Measurements from ENCODE around the gene ITLN1. TPM values are rescaled to one million over a fixed set of nuclear protein-coding genes. Genes with fewer than 3 reads are reported as not detected.
"Not testable (repeated sequence)": the region's sequence is repeated elsewhere in the genome, so short reads cannot be mapped to it uniquely, and the experiment has no call there.

Gene ITLN1
- total RNA-seq, 1 experiment from 2014 or later, result not detected

DNA sequence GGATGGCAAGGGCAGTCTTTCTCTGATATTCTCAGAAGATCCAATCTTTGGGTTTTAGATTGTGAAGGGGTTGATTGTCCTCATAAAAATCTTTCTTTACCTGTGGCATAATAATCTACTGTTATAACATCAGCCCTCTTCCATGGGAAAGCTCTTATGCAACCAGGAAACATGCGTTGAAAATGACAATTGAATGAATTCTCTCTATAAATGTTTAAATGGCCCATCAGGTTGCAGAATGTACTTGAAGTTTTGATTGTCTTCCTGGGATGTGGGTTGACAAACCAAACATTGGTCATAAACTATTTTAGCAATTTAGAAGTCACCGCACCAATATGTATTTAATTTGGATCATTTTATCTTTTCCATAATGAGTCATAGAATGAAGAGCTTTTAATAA, 31.7 kb upstream of the ITLN1 start:
- no TSS peak for BruUV-seq (replicated peaks)

GRCh38 chr1:160913229-160913628, 28.2 kb upstream of the ITLN1 start:
- BruUV-seq (replicated peaks); DNase-seq (ENCODE audit: unreplicated experiment); H3K27ac Mint-ChIP-seq (ENCODE audit: low read depth, unreplicated experiment); H3K4me1 Mint-ChIP-seq (ENCODE audit: insufficient read depth, unreplicated experiment); intact Hi-C loops (cut with micrococcal nuclease); H3K9me3 Mint-ChIP-seq (ENCODE audit: unreplicated experiment); H3K4me3 Mint-ChIP-seq (ENCODE audit: unreplicated experiment); H3K36me3 Mint-ChIP-seq (ENCODE audit: insufficient read depth, unreplicated experiment); CTCF ChIA-PET; H3K27me3 Mint-ChIP-seq (ENCODE audit: insufficient read depth, unreplicated experiment): not testable (repeated sequence)
- POLR2A ChIA-PET, result interaction anchor here (1.0 kb wide), 1 partner anchor 60 kb away, joined by 3 read pairs; no protein-coding TSS in a partner anchor

More for the DNA sequence above, 31.7 kb upstream of the ITLN1 start:
- no peak for TF ChIP-seq CTCF (IDR thresholded peaks at IDR 0.05; ENCODE audit: unreplicated experiment)
- CTCF ChIA-PET, result interaction anchor here (0.8 kb wide), 1 partner anchor 35 kb away, joined by 3 read pairs; no protein-coding TSS in a partner anchor
- POLR2A ChIA-PET, result interaction anchor here (0.9 kb wide), 2 partner anchors 35 to 62 kb away, joined by 3 to 4 read pairs; no protein-coding TSS in a partner anchor
- H3K4me1 Mint-ChIP-seq (ENCODE audit: insufficient read depth, unreplicated experiment), result no peaks in the 10 kb centered on the region
- no peak for DNase-seq (ENCODE audit: unreplicated experiment)
- peaks cover 35% of the 10 kb centered on the region for H3K27me3 Mint-ChIP-seq (ENCODE audit: insufficient read depth, unreplicated experiment)
- intact Hi-C loops (cut with micrococcal nuclease), result no loop called here
- no peak overlapping the region for H3K27ac Mint-ChIP-seq (ENCODE audit: low read depth, unreplicated experiment)
- no peak overlapping the region for H3K4me3 Mint-ChIP-seq (ENCODE audit: unreplicated experiment)
- H3K36me3 Mint-ChIP-seq (ENCODE audit: insufficient read depth, unreplicated experiment), result no peaks in the 10 kb centered on the region
- H3K9me3 Mint-ChIP-seq (ENCODE audit: unreplicated experiment), result no peaks in the 10 kb centered on the region

GRCh38 chr1:160911925-160912324, 26.9 kb upstream of the ITLN1 start:
- Mint-ChIP-seq H3K4me1 (ENCODE audit: insufficient read depth, unreplicated experiment) (no peaks in the 10 kb centered on the region), H3K4me3 (ENCODE audit: unreplicated experiment) (no peak overlapping the region), H3K27me3 (ENCODE audit: insufficient read depth, unreplicated experiment) (no peaks in the 10 kb centered on the region), H3K9me3 (ENCODE audit: unreplicated experiment) (no peaks in the 10 kb centered on the region), H3K27ac (ENCODE audit: low read depth, unreplicated experiment) (no peak overlapping the region), H3K36me3 (ENCODE audit: insufficient read depth, unreplicated experiment) (no peaks in the 10 kb centered on the region)
- no peak for DNase-seq (ENCODE audit: unreplicated experiment)
- intact Hi-C loops (cut with micrococcal nuclease), result no loop called here
- TF ChIP-seq CTCF (IDR thresholded peaks at IDR 0.05; ENCODE audit: unreplicated experiment), result no peak
- no TSS peak for BruUV-seq (replicated peaks)
- CTCF ChIA-PET, result interaction anchor here (1.9 kb wide), 1 partner anchor 78 kb away, joined by 7 read pairs; no protein-coding TSS in a partner anchor
- POLR2A ChIA-PET, result interaction anchor here (0.8 to 1.0 kb wide), 2 partner anchors 34 to 59 kb away, joined by 3 read pairs; no protein-coding TSS in a partner anchor

DNA sequence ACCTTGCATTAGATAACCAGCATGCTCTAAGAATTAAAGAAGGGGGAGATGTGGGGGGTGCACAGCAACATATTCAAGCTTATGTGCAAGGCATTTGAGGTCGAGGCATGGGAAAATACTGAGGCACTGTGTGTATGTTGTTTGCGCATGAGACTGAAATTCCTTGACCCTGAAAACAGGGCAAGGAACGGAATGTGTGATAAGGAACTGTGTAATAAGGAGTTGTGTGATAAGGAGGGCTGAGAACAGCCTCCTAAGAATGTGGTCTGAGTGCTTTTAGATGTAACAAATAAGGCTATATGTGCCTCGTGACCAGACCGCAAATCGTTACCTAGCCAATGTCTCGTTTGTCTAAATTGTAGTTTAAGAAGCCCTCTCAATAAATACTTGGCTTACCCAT, 26.5 kb upstream of the ITLN1 start:
- TF ChIP-seq CTCF (IDR thresholded peaks at IDR 0.05; ENCODE audit: unreplicated experiment), result no peak
- BruUV-seq (replicated peaks), result no TSS peak
- no peak overlapping the region for H3K4me3 Mint-ChIP-seq (ENCODE audit: unreplicated experiment)
- H3K27me3 Mint-ChIP-seq (ENCODE audit: insufficient read depth, unreplicated experiment), result no peaks in the 10 kb centered on the region
- H3K27ac Mint-ChIP-seq (ENCODE audit: low read depth, unreplicated experiment), result no peak overlapping the region
- H3K4me1 Mint-ChIP-seq (ENCODE audit: insufficient read depth, unreplicated experiment), result no peaks in the 10 kb centered on the region
- intact Hi-C loops (cut with micrococcal nuclease), result no loop called here
- CTCF ChIA-PET, result interaction anchor here (0.7 to 1.9 kb wide), 2 partner anchors 79 to 483 kb away, joined by 3 to 7 read pairs; no protein-coding TSS in a partner anchor
- POLR2A ChIA-PET, result interaction anchor here (0.8 kb wide), 1 partner anchor 34 kb away, joined by 3 read pairs; no protein-coding TSS in a partner anchor
- DNase-seq (ENCODE audit: unreplicated experiment), result no peak
- no peaks in the 10 kb centered on the region for H3K9me3 Mint-ChIP-seq (ENCODE audit: unreplicated experiment)
- no peaks in the 10 kb centered on the region for H3K36me3 Mint-ChIP-seq (ENCODE audit: insufficient read depth, unreplicated experiment)

Data from MCF 10A (cell line).